ENCODE results near the gene PAFAH1B1.
"Not testable (repeated sequence)": the region's sequence is repeated elsewhere in the genome, so short reads cannot be mapped to it uniquely, and the experiment has no call there.

PAFAH1B1 gene

GRCh38 chr17:2624292-2624731 lies 30.9 kb downstream of the PAFAH1B1 start:
- no peak overlapping the region for H3K4me3 ChIP-seq (ENCODE audit: control insufficient read depth, low read depth, low read length)
- TF ChIP-seq CTCF (conservative IDR thresholded peaks at IDR 0.05; ENCODE audit: control insufficient read depth, insufficient read depth, low read depth, low read length), result no peak
- no peak for DNase-seq (ENCODE audit: low read depth)

- DNase-seq (ENCODE audit: low read depth), result not testable (repeated sequence)
Measured at GRCh38 chr17:2626626-2627219, 33.3 kb downstream of the PAFAH1B1 start.

GRCh38 chr17:2628922-2629321 lies 35.5 kb downstream of the PAFAH1B1 start:
- H3K4me3 ChIP-seq (ENCODE audit: control insufficient read depth, low read depth, low read length); DNase-seq (ENCODE audit: low read depth): not testable (repeated sequence)

More at GRCh38 chr17:2626626-2627219, 33.3 kb downstream of the PAFAH1B1 start:
- not testable (repeated sequence) for H3K4me3 ChIP-seq (ENCODE audit: control insufficient read depth, low read depth, low read length)

GRCh38 chr17:2631211-2631610 lies 37.8 kb downstream of the PAFAH1B1 start:
- H3K4me3 ChIP-seq (ENCODE audit: control insufficient read depth, low read depth, low read length), result no peak overlapping the region
- DNase-seq (ENCODE audit: low read depth), result no peak
- TF ChIP-seq CTCF (conservative IDR thresholded peaks at IDR 0.05; ENCODE audit: control insufficient read depth, insufficient read depth, low read depth, low read length), result no peak

DNA sequence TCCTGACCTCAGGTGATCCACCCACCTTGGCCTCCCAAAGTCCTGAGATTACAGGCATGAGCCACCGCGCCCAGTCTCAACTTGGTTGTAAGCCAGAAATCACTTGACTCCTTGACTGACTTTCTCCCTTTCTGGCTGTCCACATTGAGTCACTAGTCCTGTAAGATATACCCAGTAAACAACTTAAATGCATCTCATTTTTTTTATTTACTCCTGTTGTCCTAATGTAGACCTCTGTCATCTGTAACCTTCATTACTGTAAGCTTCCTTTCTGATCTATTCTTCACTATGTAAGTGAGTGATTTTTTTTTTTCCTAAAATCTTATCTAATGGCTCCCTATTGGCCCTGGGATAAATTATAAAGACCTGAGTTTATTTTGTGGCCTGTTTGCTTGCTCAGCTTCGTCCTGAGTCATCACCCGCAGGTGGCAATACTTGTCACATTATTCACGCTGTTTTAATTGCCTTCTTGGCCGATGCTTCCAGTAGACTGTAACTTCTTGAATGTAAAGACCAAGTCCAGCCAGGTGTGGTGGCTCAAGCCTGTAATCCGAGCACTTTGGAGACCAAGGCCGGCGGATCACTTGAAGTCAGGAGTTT lies 41.0 kb downstream of the PAFAH1B1 start:
- TF ChIP-seq CTCF (conservative IDR thresholded peaks at IDR 0.05; ENCODE audit: control insufficient read depth, insufficient read depth, low read depth, low read length), result no peak
- DNase-seq (ENCODE audit: low read depth), result peak; percentile 40
- H3K4me3 ChIP-seq (ENCODE audit: control insufficient read depth, low read depth, low read length), result no peak overlapping the region

DNA sequence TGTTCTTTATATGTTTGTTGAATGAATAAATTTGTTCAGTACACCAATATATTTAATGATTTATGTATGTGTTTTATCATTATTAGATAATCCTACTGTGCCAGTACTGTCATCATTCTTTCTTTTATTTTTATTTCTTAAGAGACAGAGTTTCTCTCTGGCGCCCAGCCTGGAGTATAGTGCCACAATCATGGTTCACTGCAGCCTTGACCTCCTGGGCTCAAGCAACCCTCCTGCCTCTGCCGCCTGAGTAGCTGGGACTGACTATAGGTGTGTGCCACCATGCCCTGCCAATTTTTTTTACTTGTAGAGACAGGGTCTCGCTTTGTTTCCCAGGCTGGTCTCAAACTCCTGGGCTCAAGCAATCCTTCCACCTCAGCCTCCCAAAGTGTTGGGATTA lies 41.8 kb downstream of the PAFAH1B1 start:
- DNase-seq (ENCODE audit: low read depth), result no peak
- no peak overlapping the region for H3K4me3 ChIP-seq (ENCODE audit: control insufficient read depth, low read depth, low read length)
- TF ChIP-seq CTCF (conservative IDR thresholded peaks at IDR 0.05; ENCODE audit: control insufficient read depth, insufficient read depth, low read depth, low read length), result no peak

DNA sequence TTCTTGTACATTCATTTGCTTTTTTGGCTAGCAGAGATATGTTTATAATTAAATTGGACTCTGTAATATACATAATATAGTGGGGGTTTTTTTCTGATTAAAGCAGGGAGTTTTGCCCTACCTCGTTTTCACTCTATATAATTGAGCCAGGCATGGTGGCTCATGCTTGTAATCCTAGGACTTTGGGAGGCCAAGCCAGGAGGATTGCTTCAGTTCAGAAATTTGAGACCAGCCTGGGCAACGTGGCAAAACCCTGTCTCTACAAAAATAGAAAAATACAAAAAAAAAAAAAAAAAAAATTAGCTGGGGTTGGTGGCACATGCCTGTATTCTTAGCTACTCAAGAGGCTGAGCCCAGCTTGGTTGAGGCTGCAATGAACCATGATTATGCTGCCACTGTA lies 42.2 kb downstream of the PAFAH1B1 start:
- no peak for DNase-seq (ENCODE audit: low read depth)
- no peak overlapping the region for H3K4me3 ChIP-seq (ENCODE audit: control insufficient read depth, low read depth, low read length)
- TF ChIP-seq CTCF (conservative IDR thresholded peaks at IDR 0.05; ENCODE audit: control insufficient read depth, insufficient read depth, low read depth, low read length), result no peak

Data from fibroblast of mammary gland (primary cell).